Measurements from ENCODE around the gene MEAF6.
"Not testable (repeated sequence)": the region's sequence is repeated elsewhere in the genome, so short reads cannot be mapped to it uniquely, and the experiment has no call there.

The MEAF6 gene

GRCh38 chr1:37532418-37533156 lies 18.0 kb upstream of the MEAF6 start:
- not testable (repeated sequence) for DNase-seq (ENCODE audit: low read depth)

- DNase-seq (ENCODE audit: low read depth) = not testable (repeated sequence)
Measured at GRCh38 chr1:37529888-37530287, 15.3 kb upstream of the MEAF6 start.

- no peak for DNase-seq (ENCODE audit: low read depth)
Measured at GRCh38 chr1:37519613-37520012, 5.0 kb upstream of the MEAF6 start.

- DNase-seq (ENCODE audit: low read depth) = not testable (repeated sequence)
Measured at GRCh38 chr1:37518929-37519328, 4.4 kb upstream of the MEAF6 start.

- not testable (repeated sequence) for DNase-seq (ENCODE audit: low read depth)
Measured at GRCh38 chr1:37518241-37518640, 3.7 kb upstream of the MEAF6 start.

- DNase-seq (ENCODE audit: low read depth) = no peak
Measured at GRCh38 chr1:37517569-37517968, 3.0 kb upstream of the MEAF6 start.

- DNase-seq (ENCODE audit: low read depth) = no peak
Measured at GRCh38 chr1:37515185-37516034, 844 bp upstream of the MEAF6 start.

GRCh38 chr1:37513795-37514349 lies 694 bp downstream of the MEAF6 start:
- DNase-seq (ENCODE audit: low read depth) = no peak

- peak; percentile 26 for DNase-seq (ENCODE audit: low read depth)
Measured at GRCh38 chr1:37509181-37509580, 5.4 kb downstream of the MEAF6 start.

- no peak for DNase-seq (ENCODE audit: low read depth)
Measured at GRCh38 chr1:37506740-37507139, 7.8 kb downstream of the MEAF6 start.

GRCh38 chr1:37502791-37503190 lies 11.8 kb downstream of the MEAF6 start:
- not testable (repeated sequence) for DNase-seq (ENCODE audit: low read depth)

GRCh38 chr1:37502104-37502503 lies 12.5 kb downstream of the MEAF6 start:
- DNase-seq (ENCODE audit: low read depth) = no peak

GRCh38 chr1:37501661-37502060 lies 12.9 kb downstream of the MEAF6 start:
- no peak for DNase-seq (ENCODE audit: low read depth)

- DNase-seq (ENCODE audit: low read depth) = peak; percentile 39
Measured at GRCh38 chr1:37498872-37499617, 15.5 kb downstream of the MEAF6 start.

- no peak for DNase-seq (ENCODE audit: low read depth)
Measured at GRCh38 chr1:37497832-37498231, 16.7 kb downstream of the MEAF6 start.

GRCh38 chr1:37495875-37496274 lies 18.7 kb downstream of the MEAF6 start:
- no peak for DNase-seq (ENCODE audit: low read depth)

GRCh38 chr1:37493336-37494098 lies 21.0 kb downstream of the MEAF6 start:
- no peak for DNase-seq (ENCODE audit: low read depth)

- no peak for DNase-seq (ENCODE audit: low read depth)
Measured at GRCh38 chr1:37487619-37487984, 27.0 kb downstream of the MEAF6 start.

- DNase-seq (ENCODE audit: low read depth) = peak; percentile 65
Measured at GRCh38 chr1:37486680-37487618, 27.6 kb downstream of the MEAF6 start.

Measured in amniotic epithelial cell (primary cell).